ENCODE measurements around the gene TMBIM1. TPM values are rescaled to one million over a fixed set of nuclear protein-coding genes. Genes with fewer than 3 reads are reported as not detected.

Gene TMBIM1
- total RNA-seq, 1 experiment from 2014 or later, result 187 TPM

GRCh38 chr2:218234521-218234920, 57.8 kb downstream of the TMBIM1 start:
- TF ChIP-seq EZH2 (IDR thresholded peaks at IDR 0.05; ENCODE audit: low read depth) (no peak), CTCF (conservative IDR thresholded peaks at IDR 0.05) (no peak)
- Histone ChIP-seq H3K9me3 (ENCODE audit: insufficient read depth, low read depth) (no peaks in the 10 kb centered on the region), H3K4me2 (no peak overlapping the region), H3K4me3 (no peak overlapping the region), H3F3A (ENCODE audit: insufficient read depth, low read depth) (peaks cover 18% of the 10 kb centered on the region), H3K4me1 (replicated peaks; ENCODE audit: insufficient read depth) (peaks cover 14% of the 10 kb centered on the region), H3K27ac (no peak overlapping the region), H3K27me3 (ENCODE audit: insufficient read depth, low read depth) (no peaks in the 10 kb centered on the region), H3K9me2 (ENCODE audit: insufficient read depth) (no peaks in the 10 kb centered on the region), H4K20me1 (ENCODE audit: insufficient read depth) (no peaks in the 10 kb centered on the region; the same call in 1 of the 2 replicates), H3K79me2 (ENCODE audit: low read depth) (peaks cover 13% of the 10 kb centered on the region; the same call in 1 of the 2 replicates), H2AFZ (no peak overlapping the region), H3K36me3 (ENCODE audit: low read depth) (peaks cover 76% of the 10 kb centered on the region)
- intact Hi-C loops (cut with micrococcal nuclease; ENCODE audit: unreplicated experiment), result no loop called here
- no TSS peak for BruUV-seq (replicated peaks)
- POLR2A ChIA-PET (ENCODE audit: unreplicated experiment), result no interaction called here
- CTCF ChIA-PET, result no interaction called here
- no peak for DNase-seq

- Histone ChIP-seq H3K27ac (no peak overlapping the region), H2AFZ (no peak overlapping the region), H4K20me1 (ENCODE audit: insufficient read depth) (no peaks in the 10 kb centered on the region; the same call in 1 of the 2 replicates), H3F3A (ENCODE audit: insufficient read depth, low read depth) (peaks cover 28% of the 10 kb centered on the region), H3K9me3 (ENCODE audit: insufficient read depth, low read depth) (no peaks in the 10 kb centered on the region), H3K27me3 (ENCODE audit: insufficient read depth, low read depth) (no peaks in the 10 kb centered on the region), H3K36me3 (ENCODE audit: low read depth) (peaks cover 74% of the 10 kb centered on the region), H3K79me2 (ENCODE audit: low read depth) (peaks cover 13% of the 10 kb centered on the region; the same call in 1 of the 2 replicates), H3K9me2 (ENCODE audit: insufficient read depth) (no peaks in the 10 kb centered on the region), H3K4me1 (replicated peaks; ENCODE audit: insufficient read depth) (peaks cover 24% of the 10 kb centered on the region), H3K4me3 (no peak overlapping the region), H3K4me2 (no peak overlapping the region)
- intact Hi-C loops (cut with micrococcal nuclease; ENCODE audit: unreplicated experiment), result no loop called here
- ChIA-PET CTCF (no interaction called here), POLR2A (ENCODE audit: unreplicated experiment) (no interaction called here)
- DNase-seq, result no peak
- BruUV-seq (replicated peaks), result no TSS peak
- TF ChIP-seq EZH2 (IDR thresholded peaks at IDR 0.05; ENCODE audit: low read depth), result no peak
- TF ChIP-seq CTCF (conservative IDR thresholded peaks at IDR 0.05), result no peak
Measured at GRCh38 chr2:218233543-218233942, 58.8 kb downstream of the TMBIM1 start.

- BruUV-seq (replicated peaks), result no TSS peak
- Histone ChIP-seq H3F3A (ENCODE audit: insufficient read depth, low read depth) (peaks cover 42% of the 10 kb centered on the region), H3K4me2 (no peak overlapping the region), H3K9me2 (ENCODE audit: insufficient read depth) (no peaks in the 10 kb centered on the region), H3K79me2 (ENCODE audit: low read depth) (peaks cover 13% of the 10 kb centered on the region; the same call in 1 of the 2 replicates), H3K27me3 (ENCODE audit: insufficient read depth, low read depth) (no peaks in the 10 kb centered on the region), H3K27ac (no peak overlapping the region), H3K4me1 (replicated peaks; ENCODE audit: insufficient read depth) (peaks cover 32% of the 10 kb centered on the region), H3K4me3 (no peak overlapping the region), H4K20me1 (ENCODE audit: insufficient read depth) (no peaks in the 10 kb centered on the region), H3K9me3 (ENCODE audit: insufficient read depth, low read depth) (no peaks in the 10 kb centered on the region), H2AFZ (no peak overlapping the region), H3K36me3 (ENCODE audit: low read depth) (peaks cover 71% of the 10 kb centered on the region)
- ChIA-PET CTCF (no interaction called here), POLR2A (ENCODE audit: unreplicated experiment) (interaction anchor here (0.6 kb wide), 1 partner anchor 15 kb away, joined by 3 read pairs; no protein-coding TSS in a partner anchor)
- intact Hi-C loops (cut with micrococcal nuclease; ENCODE audit: unreplicated experiment), result no loop called here
- no peak for TF ChIP-seq CTCF (conservative IDR thresholded peaks at IDR 0.05)
- TF ChIP-seq EZH2 (IDR thresholded peaks at IDR 0.05; ENCODE audit: low read depth), result no peak
- no peak for DNase-seq
Measured at GRCh38 chr2:218230882-218231281, 61.4 kb downstream of the TMBIM1 start.
